ENCODE measurements around the gene TCEA2. TPM values are rescaled to one million over a fixed set of nuclear protein-coding genes. Genes with fewer than 3 reads are reported as not detected.

Gene TCEA2
- total RNA-seq, 4 donors from 2014 or later, result 22.8 to 59.0 (median 43.6) TPM

- Histone ChIP-seq H3K9me3 (no peaks in the 10 kb centered on the region), H3K36me3 (peaks cover 0 to 4% (median 1%) of the 10 kb centered on the region in 4 donors), H3K27ac (replicated peaks in 1 of 4) (peak overlapping the region; percentile 84 to 87 (median 86)), H3K4me3 (peak overlapping the region; percentile 78 to 93 (median 82)), H3K4me1 (peaks cover 22 to 38% (median 33%) of the 10 kb centered on the region in 4 donors), H3K27me3 (no peaks in the 10 kb centered on the region)
- intact Hi-C loops (cut with DNase I), result no loop called here
- WGBS, result 27% methylated on average over 7 of the region's 12 CpGs
- no peak for DNase-seq (ENCODE audit: extremely low spot score)
- TF ChIP-seq CTCF (IDR thresholded peaks at IDR 0.05) (no peak), EP300 (IDR thresholded peaks at IDR 0.05) (no peak), POLR2A (IDR thresholded peaks at IDR 0.05; ENCODE audit: low read depth) (no peak), POLR2AphosphoS5 (IDR thresholded peaks at IDR 0.05) (no peak)
These were observed 1.2 kb downstream of the TCEA2 start for GRCh38 chr20:64064145-64064698.

- Histone ChIP-seq H3K4me3 (no peak overlapping the region), H3K27me3 (no peaks in the 10 kb centered on the region), H3K27ac (replicated peaks in 1 of 4) (no peak overlapping the region), H3K4me1 (peaks cover 22 to 40% (median 34%) of the 10 kb centered on the region in 4 donors), H3K9me3 (no peaks in the 10 kb centered on the region), H3K36me3 (peaks cover 0 to 9% (median 3%) of the 10 kb centered on the region in 4 donors)
- DNase-seq (ENCODE audit: extremely low spot score), result no peak
- no peak for TF ChIP-seq CTCF (IDR thresholded peaks at IDR 0.05)
- no peak for TF ChIP-seq POLR2AphosphoS5 (IDR thresholded peaks at IDR 0.05)
- TF ChIP-seq EP300 (IDR thresholded peaks at IDR 0.05), result no peak
- no peak for TF ChIP-seq POLR2A (IDR thresholded peaks at IDR 0.05; ENCODE audit: low read depth)
- intact Hi-C loops (cut with DNase I), result no loop called here
- WGBS, result 66% methylated on average over 27 of the region's 27 CpGs
These were observed 2.3 kb downstream of the TCEA2 start for GRCh38 chr20:64065062-64065973.

DNA sequence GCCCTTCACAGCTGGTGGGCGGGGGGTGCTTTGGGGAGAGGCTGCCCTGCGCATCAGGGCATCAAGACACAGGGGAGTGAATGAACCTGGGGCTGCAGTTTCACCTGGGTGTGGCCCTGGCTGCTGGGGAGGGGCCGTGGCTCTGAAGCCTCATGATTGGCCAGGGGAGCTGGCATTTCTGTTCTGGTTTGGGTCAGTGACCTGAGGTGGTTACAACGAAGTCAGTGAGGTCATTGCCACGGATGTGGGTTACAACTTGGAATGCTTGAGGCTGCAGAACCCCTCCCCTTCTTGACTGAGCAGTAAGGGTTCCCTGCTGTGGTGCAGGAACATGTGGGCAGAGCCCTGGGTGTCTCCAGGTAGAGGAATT, 3.0 kb downstream of the TCEA2 start:
- intact Hi-C loops (cut with DNase I), result no loop called here
- Histone ChIP-seq H3K9me3 (no peaks in the 10 kb centered on the region), H3K4me1 (peaks cover 22 to 40% (median 34%) of the 10 kb centered on the region in 4 donors), H3K4me3 (no peak overlapping the region), H3K27ac (replicated peaks in 1 of 4) (no peak overlapping the region), H3K36me3 (peaks cover 0 to 15% (median 6%) of the 10 kb centered on the region in 4 donors), H3K27me3 (no peaks in the 10 kb centered on the region)
- 43% methylated on average over 3 of the region's 5 CpGs for WGBS
- no peak for DNase-seq (ENCODE audit: extremely low spot score)
- TF ChIP-seq EP300 (IDR thresholded peaks at IDR 0.05), result no peak
- no peak for TF ChIP-seq POLR2A (IDR thresholded peaks at IDR 0.05; ENCODE audit: low read depth)
- TF ChIP-seq CTCF (IDR thresholded peaks at IDR 0.05), result no peak

- H3K4me1 ChIP-seq, result peaks cover 21 to 37% (median 32%) of the 10 kb centered on the region in 4 donors
- 81% methylated on average over 4 of the region's 6 CpGs for WGBS
- intact Hi-C loops (cut with DNase I), result no loop called here
These were observed 4.1 kb downstream of the TCEA2 start for GRCh38 chr20:64067005-64067632.

More at GRCh38 chr20:64067005-64067632, 4.1 kb downstream of the TCEA2 start:
- DNase-seq (ENCODE audit: extremely low spot score), result no peak
- Histone ChIP-seq H3K36me3 (peaks cover 0 to 23% (median 13%) of the 10 kb centered on the region in 4 donors), H3K27me3 (no peaks in the 10 kb centered on the region), H3K9me3 (no peaks in the 10 kb centered on the region), H3K4me3 (no peak overlapping the region), H3K27ac (replicated peaks in 1 of 4) (no peak overlapping the region)
- TF ChIP-seq POLR2AphosphoS5 (IDR thresholded peaks at IDR 0.05), result no peak
- no peak for TF ChIP-seq POLR2A (IDR thresholded peaks at IDR 0.05; ENCODE audit: low read depth)
- no peak for TF ChIP-seq CTCF (IDR thresholded peaks at IDR 0.05)
- no peak for TF ChIP-seq EP300 (IDR thresholded peaks at IDR 0.05)

Data from esophagus muscularis mucosa (tissue), 4 donors.